ENCODE results near the gene SLC25A46.
A peak's percentile ranks its signal among the peaks of the same experiment; 100 is the strongest.
"Not testable (repeated sequence)": the region's sequence is repeated elsewhere in the genome, so short reads cannot be mapped to it uniquely, and the experiment has no call there.

Gene SLC25A46

DNA sequence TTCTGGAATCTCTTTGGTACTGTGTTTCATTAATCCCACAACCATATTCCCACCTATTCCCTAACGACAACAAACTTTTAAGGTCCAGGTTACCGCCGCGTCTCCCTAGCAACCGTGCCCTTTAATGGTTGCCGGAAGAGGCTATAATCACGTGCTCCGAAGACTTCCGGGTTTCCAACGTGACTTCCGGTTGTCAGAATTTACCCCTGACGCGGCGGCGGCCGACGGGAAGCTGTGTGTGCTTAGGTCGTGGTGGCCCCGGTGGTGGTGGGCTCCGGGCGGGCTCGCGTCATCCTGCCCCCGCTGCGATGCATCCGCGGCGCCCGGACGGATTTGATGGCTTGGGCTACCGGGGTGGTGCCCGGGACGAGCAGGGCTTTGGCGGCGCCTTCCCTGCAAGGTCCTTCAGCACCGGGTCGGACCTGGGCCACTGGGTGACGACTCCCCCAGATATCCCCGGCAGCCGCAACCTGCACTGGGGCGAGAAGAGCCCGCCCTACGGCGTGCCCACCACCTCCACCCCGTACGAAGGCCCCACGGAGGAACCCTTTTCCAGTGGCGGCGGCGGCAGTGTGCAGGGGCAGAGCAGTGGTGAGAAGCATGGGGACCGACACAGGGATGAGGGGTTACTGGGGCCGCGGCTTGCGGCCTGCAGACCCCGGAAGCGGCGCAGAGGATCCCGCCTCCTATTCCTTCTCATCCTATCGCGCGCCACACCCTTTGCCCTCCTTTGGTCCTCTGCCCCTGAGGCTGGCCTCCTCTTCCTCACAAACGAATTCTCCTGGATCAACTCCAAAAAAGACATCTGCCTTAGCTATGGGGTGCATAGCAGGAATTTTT is at the start of gene SLC25A46:
SLC25A46 (plus strand) TSS at position 196 of the 840 bp plus-strand sequence; CDS start at position 309, 113 bp downstream.
- DNase-seq: peak; percentile 91
- peak within 1 kb of the TSS; percentile 97 for H3K27ac Mint-ChIP-seq
- H3K9me3 Mint-ChIP-seq: no peaks in the 10 kb centered on the region
- H3K27me3 Mint-ChIP-seq: peaks cover 11% of the 10 kb centered on the region
- peaks cover 31% of the 10 kb centered on the region for H3K4me1 Mint-ChIP-seq (ENCODE audit: low read depth)
- peaks cover 33% of the 10 kb centered on the region for H3K36me3 Mint-ChIP-seq (ENCODE audit: low read depth)
- peak within 1 kb of the TSS; percentile 98 for H3K4me3 Mint-ChIP-seq

DNA sequence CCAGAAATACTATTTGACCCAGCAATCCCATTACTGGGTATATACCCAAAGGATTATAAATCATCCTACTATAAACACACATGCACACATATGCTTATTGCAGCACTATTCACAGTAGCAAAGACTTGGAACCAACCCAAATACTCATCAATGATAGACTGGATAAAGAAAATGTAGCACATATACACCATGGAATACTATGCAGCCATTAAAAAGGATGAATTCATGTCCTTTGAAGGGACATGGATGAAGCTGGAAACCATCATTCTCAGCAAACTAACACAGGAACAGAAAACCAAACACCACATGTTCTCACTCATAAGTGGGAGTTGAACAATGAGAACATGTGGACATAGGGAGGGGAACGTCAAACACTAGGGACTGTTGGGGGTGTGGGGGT is 48.2 kb upstream of the SLC25A46 start:
- H3K4me3 Mint-ChIP-seq; H3K4me1 Mint-ChIP-seq (ENCODE audit: low read depth); H3K36me3 Mint-ChIP-seq (ENCODE audit: low read depth); H3K27me3 Mint-ChIP-seq; H3K27ac Mint-ChIP-seq; H3K9me3 Mint-ChIP-seq; DNase-seq: not testable (repeated sequence)

DNA sequence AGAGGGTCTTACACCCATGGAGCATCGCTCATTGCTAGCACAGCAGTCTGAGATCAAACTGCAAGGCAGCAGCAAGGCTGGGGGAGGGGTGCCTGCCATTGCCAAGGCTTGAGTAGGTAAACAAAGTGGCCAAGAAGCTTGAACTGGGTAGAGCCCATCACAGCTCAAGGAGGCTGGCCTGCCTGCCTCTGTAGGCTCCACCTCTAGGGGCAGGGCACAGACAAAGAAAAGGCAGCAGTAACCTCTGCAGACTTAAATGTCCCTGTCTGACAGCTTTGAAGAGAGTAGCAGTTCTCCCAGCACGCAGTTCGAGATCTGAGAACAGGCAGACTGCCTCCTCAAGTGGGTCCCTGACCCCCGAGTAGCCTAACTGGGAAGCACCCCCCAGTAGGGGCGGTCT is 46.1 kb upstream of the SLC25A46 start:
- not testable (repeated sequence) for DNase-seq; H3K9me3 Mint-ChIP-seq; H3K27ac Mint-ChIP-seq; H3K36me3 Mint-ChIP-seq (ENCODE audit: low read depth); H3K4me3 Mint-ChIP-seq; H3K27me3 Mint-ChIP-seq; H3K4me1 Mint-ChIP-seq (ENCODE audit: low read depth)

DNA sequence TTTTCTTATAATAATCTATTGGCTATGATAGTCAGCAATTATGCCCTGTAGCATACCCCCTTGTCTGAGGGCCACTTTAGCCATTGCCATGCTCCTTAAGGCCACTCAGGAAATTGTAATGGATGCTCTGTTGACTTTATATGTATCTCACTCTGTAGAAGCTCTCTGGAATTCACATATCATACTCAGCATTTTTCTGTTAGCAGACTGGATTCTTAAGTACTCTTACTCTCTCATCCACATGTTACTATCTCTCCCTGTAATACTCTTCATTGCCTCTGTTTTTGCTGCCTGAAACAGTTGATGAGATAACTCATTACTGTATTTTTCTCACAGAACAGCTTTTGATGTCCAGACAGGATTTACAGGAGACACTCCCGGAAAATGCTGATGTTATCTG is 36.5 kb upstream of the SLC25A46 start:
- no peak overlapping the region for H3K4me3 Mint-ChIP-seq
- peaks cover 13% of the 10 kb centered on the region for H3K27me3 Mint-ChIP-seq
- DNase-seq: no peak
- H3K4me1 Mint-ChIP-seq (ENCODE audit: low read depth): peaks cover 3% of the 10 kb centered on the region
- H3K36me3 Mint-ChIP-seq (ENCODE audit: low read depth): no peaks in the 10 kb centered on the region
- no peak overlapping the region for H3K27ac Mint-ChIP-seq
- no peaks in the 10 kb centered on the region for H3K9me3 Mint-ChIP-seq

DNA sequence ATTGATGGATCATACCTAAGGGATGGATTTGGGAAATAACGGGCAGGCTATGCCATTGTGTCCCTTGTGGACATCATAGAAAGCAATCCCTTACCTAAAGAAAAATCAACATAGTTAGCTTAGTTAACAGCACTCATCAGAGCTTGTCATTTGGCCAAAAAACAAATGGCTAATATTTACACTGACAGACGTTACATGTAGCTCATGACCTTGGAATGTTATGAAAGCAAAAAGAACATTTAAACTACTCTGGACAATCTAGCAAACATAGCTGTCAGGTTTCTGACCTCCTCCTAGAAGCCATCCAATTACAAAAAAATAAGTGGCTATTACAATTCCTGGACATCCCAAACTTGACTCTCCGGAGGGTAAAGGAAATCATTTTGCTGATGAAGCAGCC is 36.1 kb upstream of the SLC25A46 start:
- no peaks in the 10 kb centered on the region for H3K36me3 Mint-ChIP-seq (ENCODE audit: low read depth)
- no peak for DNase-seq
- no peak overlapping the region for H3K27ac Mint-ChIP-seq
- peaks cover 3% of the 10 kb centered on the region for H3K4me1 Mint-ChIP-seq (ENCODE audit: low read depth)
- H3K4me3 Mint-ChIP-seq: no peak overlapping the region
- peaks cover 13% of the 10 kb centered on the region for H3K27me3 Mint-ChIP-seq
- H3K9me3 Mint-ChIP-seq: no peaks in the 10 kb centered on the region

DNA sequence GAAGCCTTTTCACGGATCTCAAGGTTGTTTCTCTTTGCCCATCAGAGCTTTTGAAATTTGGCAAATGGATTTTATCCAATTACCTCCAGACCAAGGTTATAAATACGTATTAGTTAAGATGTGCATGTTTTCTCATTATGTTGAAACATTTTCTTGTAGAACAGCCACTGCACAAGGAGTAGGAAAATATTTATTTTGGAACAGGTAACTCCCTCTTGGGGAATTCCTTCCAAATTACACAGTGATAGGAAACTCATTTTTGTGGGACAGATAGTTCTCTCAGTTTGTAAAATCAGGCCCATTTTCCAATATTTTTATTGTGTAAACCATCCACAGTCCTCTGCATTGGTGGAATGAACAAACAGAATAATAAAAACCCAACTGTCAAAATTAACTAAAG is 35.3 kb upstream of the SLC25A46 start:
- no peaks in the 10 kb centered on the region for H3K9me3 Mint-ChIP-seq
- no peak for DNase-seq
- no peak overlapping the region for H3K4me3 Mint-ChIP-seq
- no peaks in the 10 kb centered on the region for H3K36me3 Mint-ChIP-seq (ENCODE audit: low read depth)
- peaks cover 3% of the 10 kb centered on the region for H3K4me1 Mint-ChIP-seq (ENCODE audit: low read depth)
- no peak overlapping the region for H3K27ac Mint-ChIP-seq
- peaks cover 13% of the 10 kb centered on the region for H3K27me3 Mint-ChIP-seq

DNA sequence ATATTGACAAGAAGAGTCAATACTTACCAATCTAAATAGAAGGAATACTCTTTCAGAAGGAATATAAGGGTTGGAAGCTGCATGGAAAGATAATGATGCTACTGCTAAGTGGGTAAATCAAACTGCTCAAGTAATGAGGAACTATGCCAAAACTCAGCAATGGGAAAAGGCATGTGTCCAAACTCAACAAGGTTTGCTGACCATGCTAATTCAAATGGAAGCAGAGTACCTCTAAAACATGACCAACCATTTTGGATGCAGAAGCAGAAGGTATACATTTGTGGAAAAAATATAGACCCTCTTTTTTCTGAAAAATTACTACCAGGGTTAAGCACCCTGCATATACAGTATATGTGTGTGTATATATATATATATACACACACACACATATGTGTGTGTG is 33.5 kb upstream of the SLC25A46 start:
- Mint-ChIP-seq H3K4me1 (ENCODE audit: low read depth) (no peaks in the 10 kb centered on the region), H3K4me3 (no peak overlapping the region), H3K27ac (no peak overlapping the region), H3K9me3 (no peaks in the 10 kb centered on the region), H3K27me3 (peaks cover 17% of the 10 kb centered on the region), H3K36me3 (ENCODE audit: low read depth) (no peaks in the 10 kb centered on the region)
- no peak for DNase-seq

DNA sequence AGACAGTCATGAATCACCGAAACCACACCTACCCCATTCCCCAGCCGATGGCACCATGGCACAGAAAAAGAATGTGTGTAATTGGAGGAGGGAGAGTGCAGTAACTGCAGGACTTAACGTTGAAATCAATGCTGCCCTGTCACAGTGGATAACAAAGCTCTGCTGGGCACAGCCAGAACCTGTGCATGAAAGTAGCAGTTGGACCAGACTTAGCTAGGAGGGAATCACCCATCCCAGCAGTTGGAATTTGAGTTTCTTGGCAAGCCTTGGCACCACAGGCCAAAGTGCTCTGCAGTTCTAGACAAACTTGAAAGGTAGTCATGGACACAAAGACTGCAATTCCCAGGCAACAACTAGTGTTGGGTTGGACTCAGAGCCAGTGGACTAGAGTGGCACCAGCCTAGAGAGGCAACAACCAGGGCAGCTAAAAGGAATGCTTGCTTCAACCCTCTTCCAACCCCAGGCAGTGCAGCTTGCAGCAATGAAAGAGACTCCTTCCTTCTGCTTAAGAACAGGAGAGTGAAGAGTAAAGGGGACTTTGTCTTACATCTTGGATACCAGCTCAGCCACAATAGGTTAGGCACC is 31.5 kb upstream of the SLC25A46 start:
- H3K27ac Mint-ChIP-seq: no peak overlapping the region

DNA sequence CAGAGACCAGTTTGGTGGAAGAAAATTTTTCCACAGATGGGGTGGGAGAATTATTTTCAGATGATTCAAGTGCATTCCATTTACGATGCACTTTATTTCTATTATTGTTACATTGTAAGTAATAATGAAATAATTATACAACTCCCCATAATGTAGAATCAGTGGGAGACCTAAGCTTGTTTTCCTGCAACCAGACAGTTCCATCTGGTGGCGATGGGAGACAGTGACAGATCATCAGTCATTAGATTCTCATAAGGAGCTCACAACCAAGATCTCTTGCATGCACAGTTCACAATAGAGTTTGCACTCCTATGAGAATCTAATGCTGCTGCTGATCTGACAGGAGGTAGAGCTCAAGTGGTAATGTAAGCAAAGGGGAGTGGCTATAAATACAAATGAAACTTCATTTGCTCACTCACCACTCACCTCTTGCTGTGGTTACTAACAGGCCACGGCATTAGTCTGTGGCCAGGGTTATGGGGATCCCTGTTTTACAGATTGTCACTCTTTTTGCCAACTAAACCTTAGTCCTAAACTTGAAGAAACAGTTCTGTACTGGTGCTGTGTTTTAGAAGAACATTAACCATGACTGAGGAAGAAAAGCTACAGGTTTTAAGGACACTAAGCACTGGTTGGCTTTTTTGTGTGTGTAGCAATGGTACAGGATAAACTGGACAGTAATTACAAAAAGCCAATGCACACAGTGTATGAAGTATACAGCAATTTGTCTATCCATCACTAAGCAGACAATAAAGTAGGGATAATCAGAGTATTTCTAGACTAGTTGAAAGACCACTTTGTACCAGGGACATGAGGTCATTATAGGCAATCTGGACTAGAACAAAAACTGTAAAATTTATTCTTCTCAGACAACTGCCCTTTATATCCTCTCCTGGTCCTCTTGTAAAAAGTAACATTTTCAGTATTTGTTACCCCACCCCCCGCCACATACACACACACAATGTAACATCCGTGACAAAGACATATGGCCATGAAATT is 22.3 kb upstream of the SLC25A46 start:
- no peaks in the 10 kb centered on the region for H3K4me1 Mint-ChIP-seq (ENCODE audit: low read depth)
- DNase-seq: no peak
- peaks cover 2% of the 10 kb centered on the region for H3K27me3 Mint-ChIP-seq
- no peak overlapping the region for H3K27ac Mint-ChIP-seq
- no peaks in the 10 kb centered on the region for H3K36me3 Mint-ChIP-seq (ENCODE audit: low read depth)
- no peak overlapping the region for H3K4me3 Mint-ChIP-seq
- no peaks in the 10 kb centered on the region for H3K9me3 Mint-ChIP-seq

More for the DNA sequence above, 31.5 kb upstream of the SLC25A46 start:
- no peaks in the 10 kb centered on the region for H3K9me3 Mint-ChIP-seq
- H3K4me3 Mint-ChIP-seq: no peak overlapping the region
- no peaks in the 10 kb centered on the region for H3K4me1 Mint-ChIP-seq (ENCODE audit: low read depth)
- no peaks in the 10 kb centered on the region for H3K36me3 Mint-ChIP-seq (ENCODE audit: low read depth)
- peaks cover 15% of the 10 kb centered on the region for H3K27me3 Mint-ChIP-seq
- no peak for DNase-seq

DNA sequence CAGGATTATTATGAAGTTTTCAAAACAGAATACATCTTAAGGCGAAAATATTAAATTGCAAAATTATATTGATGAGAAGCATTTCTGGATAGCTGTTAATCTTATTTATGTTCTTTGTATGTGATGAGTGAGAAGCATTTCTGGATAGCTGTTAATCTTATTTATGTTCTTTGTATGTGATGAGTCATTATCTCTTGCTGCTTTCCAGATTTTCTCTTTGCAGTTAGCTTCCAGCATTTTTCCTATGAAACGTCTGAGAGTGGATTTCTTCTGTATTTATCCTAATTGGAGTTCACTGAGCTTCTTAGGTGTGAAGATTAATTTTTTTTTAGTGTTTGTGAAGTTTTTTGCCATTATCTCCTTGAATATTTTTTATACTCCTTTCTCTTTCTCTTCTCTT is 20.5 kb upstream of the SLC25A46 start:
- Mint-ChIP-seq H3K4me1 (ENCODE audit: low read depth) (no peaks in the 10 kb centered on the region), H3K27me3 (peaks cover 2% of the 10 kb centered on the region), H3K9me3 (no peaks in the 10 kb centered on the region), H3K27ac (no peak overlapping the region), H3K36me3 (ENCODE audit: low read depth) (no peaks in the 10 kb centered on the region), H3K4me3 (no peak overlapping the region)
- DNase-seq: no peak

DNA sequence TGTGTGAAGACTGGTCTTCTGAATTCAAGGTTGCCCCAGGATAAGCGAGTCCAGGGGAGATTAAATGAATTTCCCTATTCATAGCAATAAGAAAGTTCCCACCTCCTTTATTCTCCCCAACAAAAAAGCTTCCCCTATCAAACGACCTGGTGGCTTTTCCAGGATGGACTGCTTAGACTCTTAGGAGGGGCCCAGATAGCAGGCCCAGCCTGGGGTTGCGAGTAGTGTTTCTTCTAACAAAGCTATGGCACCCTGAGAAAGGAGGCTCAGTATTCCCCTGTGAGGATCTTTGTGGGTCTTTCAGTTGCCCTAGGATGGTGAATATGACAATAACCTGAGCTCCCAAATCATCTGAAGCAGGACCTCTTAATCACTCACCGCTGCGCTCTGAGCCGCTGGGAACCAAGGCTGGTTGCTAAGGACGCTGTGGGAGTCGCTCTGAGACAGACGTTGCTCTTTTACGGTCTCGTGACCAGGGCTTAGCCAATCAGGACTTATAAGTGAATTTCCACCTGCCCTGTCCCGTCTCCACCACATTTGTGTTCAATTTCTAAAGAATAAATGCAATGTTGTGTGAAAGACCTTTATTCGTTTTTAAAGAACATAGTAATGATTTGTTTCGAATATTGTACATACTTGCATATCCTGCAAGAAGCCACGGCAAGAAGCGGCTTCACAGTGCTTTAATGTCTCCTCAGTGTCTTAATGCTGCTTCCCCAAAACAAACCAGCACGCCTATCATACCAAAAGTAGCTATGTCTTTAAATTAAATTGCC is 12.4 kb upstream of the SLC25A46 start, which contains the start of gene TMEM232:
TMEM232 (minus strand) TSS at position 423 of the 776 bp plus-strand sequence. CDS start 59,319 bp downstream, outside the sequence.
- DNase-seq: peak; percentile 71
- Mint-ChIP-seq H3K9me3 (no peaks in the 10 kb centered on the region), H3K36me3 (ENCODE audit: low read depth) (no peaks in the 10 kb centered on the region), H3K4me3 (peak within 1 kb of the TSS; percentile 79), H3K4me1 (ENCODE audit: low read depth) (peaks cover 8% of the 10 kb centered on the region), H3K27me3 (no peaks in the 10 kb centered on the region), H3K27ac (peak within 1 kb of the TSS; percentile 55)

DNA sequence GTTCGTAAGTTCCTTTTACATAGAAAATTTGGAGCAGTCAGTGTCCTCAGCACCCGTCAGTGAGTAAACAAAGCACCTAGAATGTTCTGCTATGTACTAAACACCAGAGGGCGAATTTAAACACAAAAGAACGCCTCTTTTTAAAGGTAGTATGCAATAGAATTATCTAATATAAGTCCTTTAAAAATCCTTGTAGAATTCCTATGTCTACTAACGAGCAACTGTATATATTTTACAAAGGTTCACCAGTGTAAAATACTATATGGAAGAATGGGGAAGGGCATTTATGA is 11.8 kb upstream of the SLC25A46 start:
- H3K4me3 Mint-ChIP-seq: peak overlapping the region; percentile 79
- no peaks in the 10 kb centered on the region for H3K36me3 Mint-ChIP-seq (ENCODE audit: low read depth)
- peak overlapping the region; percentile 55 for H3K27ac Mint-ChIP-seq
- H3K4me1 Mint-ChIP-seq (ENCODE audit: low read depth): peaks cover 8% of the 10 kb centered on the region
- no peak for DNase-seq
- no peaks in the 10 kb centered on the region for H3K9me3 Mint-ChIP-seq
- peaks cover 1% of the 10 kb centered on the region for H3K27me3 Mint-ChIP-seq

DNA sequence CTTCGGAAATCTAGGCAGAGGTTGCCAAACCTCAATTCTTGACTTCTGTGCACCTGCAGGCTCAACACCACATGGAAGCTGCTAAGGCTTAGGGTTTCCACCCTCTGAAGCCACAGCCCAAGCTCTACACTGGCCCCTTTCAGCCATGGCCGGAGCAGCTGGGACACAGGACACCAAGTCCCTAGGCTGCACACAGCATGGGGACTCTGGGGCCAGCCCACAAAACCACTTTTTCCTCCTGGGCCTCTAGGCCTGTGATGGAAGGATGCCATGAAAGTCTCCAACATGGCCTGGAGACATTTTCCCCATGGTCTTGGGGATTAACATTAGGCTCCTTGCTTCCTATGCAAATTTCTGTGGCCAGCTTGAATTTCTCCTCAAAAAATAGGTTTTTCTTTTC is 7.3 kb upstream of the SLC25A46 start:
- H3K4me1 Mint-ChIP-seq (ENCODE audit: low read depth); H3K9me3 Mint-ChIP-seq; DNase-seq; H3K36me3 Mint-ChIP-seq (ENCODE audit: low read depth); H3K4me3 Mint-ChIP-seq; H3K27ac Mint-ChIP-seq: not testable (repeated sequence)
- peaks cover 21% of the 10 kb centered on the region for H3K27me3 Mint-ChIP-seq

DNA sequence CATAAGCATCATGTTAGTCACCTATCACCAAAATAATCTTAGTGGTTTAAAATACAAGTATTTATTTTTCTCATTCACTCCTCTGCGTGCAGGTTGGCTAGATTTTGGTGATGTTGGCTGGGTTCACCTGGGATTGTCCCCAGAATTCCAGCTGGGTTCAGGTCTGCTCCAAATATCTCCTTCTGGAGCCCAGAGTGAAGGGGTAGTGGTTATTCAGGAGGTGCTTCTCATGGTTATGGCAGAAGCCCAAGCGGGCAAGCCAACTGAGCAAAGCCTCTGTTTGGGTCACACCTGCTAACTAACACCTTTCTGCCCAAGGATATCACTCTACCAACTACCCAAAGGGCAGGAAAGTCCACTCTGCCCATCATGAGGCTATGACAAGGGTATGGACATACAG is 4.7 kb upstream of the SLC25A46 start:
- Mint-ChIP-seq H3K27me3 (peaks cover 24% of the 10 kb centered on the region), H3K4me3 (no peak overlapping the region)

More for the DNA sequence above, 4.7 kb upstream of the SLC25A46 start:
- Mint-ChIP-seq H3K9me3 (no peaks in the 10 kb centered on the region), H3K36me3 (ENCODE audit: low read depth) (peaks cover 7% of the 10 kb centered on the region), H3K4me1 (ENCODE audit: low read depth) (peaks cover 8% of the 10 kb centered on the region), H3K27ac (no peak overlapping the region)
- no peak for DNase-seq

Data from activated T-cell treated with anti-CD3 and anti-CD28 coated beads, Interleukin-2, amount 50 U/mL, for 24 hours (primary cell).